Stimulated activated CD4-positive, alpha-beta T cell treated with anti-CD3 and anti-CD28 coated beads, Interleukin-1b, Interleukin-23, amount 100 ng/mL, for 24 hours (primary cell): Measurements from ENCODE around the gene PHF2.

Experiments used
- DNase-seq, 4 experiments: peaks; one replicate each; pipeline ENCODE4 v3.0.0-alpha.2; 2020; ENCODE audit warnings: low read depth in 4 of 4, low spot score in 1 of 4

Gene PHF2

DNA sequence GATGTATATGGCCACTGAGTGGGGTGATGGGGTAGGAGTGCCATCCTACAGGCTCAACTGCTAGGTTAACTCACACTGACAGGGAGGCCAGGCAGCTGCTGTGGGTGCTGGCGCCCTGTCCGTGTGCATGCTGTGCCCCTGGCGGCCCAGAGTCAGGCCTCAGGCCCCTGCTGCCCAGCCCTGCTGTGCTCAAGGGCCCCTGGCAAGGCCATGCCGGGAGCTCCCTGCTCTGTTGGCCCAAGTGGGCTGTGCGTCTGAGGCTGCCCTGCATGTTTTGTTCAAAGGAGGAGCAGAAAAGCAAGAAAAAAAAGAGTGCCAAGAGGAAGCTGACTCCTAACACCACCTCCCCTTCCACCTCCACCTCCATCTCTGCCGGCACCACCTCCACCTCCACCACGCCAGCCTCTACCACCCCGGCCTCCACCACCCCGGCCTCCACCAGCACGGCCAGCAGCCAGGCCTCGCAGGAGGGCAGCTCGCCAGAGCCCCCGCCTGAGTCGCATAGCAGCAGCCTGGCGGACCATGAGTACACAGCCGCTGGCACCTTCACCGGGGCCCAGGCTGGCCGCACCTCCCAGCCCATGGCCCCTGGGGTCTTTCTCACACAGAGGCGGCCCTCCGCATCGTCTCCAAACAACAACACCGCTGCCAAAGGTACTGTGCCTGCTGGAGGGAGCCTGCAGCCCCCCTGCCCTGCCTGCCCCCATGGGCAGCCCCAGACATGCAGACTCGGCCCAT, 100.1 kb downstream of the PHF2 start:
- no peak for DNase-seq

- DNase-seq: no peak
Measured at GRCh38 chr9:93677048-93677571, 100.7 kb downstream of the PHF2 start.

GRCh38 chr9:93677641-93678136, 101.3 kb downstream of the PHF2 start:
- DNase-seq: no peak

- DNase-seq: no peak
Measured at GRCh38 chr9:93678199-93679019, 102.0 kb downstream of the PHF2 start.

GRCh38 chr9:93679536-93680442, 103.4 kb downstream of the PHF2 start:
- DNase-seq: no peak

DNA sequence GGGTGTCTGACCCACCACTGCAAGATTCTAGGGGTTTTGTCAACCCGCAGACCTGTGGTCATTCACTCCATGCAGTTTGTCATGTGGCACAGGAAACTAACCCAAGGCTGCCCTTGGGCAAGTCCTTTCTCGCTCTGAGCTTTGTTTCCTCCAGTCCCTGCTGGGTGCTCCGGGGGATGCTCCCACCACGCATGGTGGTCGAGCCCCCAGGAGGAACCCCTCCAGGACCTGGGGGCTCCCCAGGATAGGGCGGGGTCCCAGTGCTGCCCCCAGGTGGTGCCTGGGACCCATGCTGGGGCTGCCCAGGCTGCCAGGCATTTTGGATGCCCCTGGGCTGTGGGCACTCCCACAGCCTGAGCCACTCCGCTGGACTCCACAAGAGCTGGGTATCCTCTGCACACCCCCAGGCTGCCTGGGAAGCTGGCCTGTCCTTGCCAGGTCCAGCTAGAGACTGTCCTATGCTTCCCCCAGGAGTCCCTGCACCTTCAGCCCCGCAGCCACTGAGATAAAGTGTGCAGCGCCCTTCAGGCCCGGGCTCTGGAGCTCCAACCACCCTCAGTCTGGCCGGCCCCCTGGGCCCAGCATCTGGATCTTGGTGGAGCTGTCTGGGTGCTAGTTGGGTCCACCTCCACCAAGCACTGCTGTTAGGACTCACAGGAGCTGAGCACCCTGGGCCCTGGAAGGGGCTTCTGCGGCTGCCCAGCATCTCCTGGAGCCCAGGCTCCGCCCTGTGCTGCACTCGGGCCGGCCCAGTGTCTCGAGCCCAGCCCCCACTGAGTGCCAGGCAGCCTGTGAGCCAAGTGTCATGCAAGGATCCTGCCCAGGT, 104.3 kb downstream of the PHF2 start:
- DNase-seq: no peak

GRCh38 chr9:93681269-93682154, 105.1 kb downstream of the PHF2 start:
- no peak for DNase-seq

DNA sequence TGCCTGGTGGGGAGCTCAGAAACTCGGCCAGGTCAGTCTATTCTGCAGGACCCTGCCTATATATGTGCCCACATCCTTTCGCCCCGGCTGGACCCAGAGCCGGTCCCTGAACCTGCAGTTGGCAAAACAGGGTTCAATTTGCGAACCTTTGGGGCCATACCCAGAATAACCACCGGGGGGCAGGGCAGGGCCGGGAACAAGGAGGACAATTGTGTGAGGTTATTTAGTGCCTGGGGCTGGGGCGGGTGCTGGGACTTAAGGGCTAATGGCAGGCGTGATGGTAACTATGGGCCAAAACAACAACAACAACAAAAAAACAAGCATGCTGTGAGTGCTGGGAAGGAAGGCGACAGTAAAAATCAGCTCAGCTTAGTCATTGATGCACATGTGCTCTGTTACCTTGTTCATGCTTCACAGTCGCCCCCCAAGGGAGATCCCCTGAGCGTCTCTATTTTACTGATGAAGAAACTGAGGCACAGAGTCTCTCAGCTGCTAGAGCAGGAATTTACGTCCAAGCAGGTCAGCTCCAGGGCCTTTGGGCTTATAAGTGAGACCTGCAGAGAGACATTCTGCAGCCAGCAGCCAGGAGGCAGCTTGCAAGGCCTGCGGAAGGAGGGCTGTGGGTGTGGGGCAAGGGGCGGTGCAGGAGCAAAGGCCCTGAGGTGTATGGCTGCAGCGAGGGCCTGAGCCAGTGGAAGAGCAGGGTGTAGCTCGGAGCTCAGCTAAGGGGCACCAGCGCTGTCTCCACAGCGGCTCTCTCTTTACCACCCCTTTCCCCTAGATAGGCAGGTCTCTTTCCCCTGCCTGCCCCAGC, 106.0 kb downstream of the PHF2 start:
- peak; percentile 29 to 53 (median 42) for DNase-seq

DNA sequence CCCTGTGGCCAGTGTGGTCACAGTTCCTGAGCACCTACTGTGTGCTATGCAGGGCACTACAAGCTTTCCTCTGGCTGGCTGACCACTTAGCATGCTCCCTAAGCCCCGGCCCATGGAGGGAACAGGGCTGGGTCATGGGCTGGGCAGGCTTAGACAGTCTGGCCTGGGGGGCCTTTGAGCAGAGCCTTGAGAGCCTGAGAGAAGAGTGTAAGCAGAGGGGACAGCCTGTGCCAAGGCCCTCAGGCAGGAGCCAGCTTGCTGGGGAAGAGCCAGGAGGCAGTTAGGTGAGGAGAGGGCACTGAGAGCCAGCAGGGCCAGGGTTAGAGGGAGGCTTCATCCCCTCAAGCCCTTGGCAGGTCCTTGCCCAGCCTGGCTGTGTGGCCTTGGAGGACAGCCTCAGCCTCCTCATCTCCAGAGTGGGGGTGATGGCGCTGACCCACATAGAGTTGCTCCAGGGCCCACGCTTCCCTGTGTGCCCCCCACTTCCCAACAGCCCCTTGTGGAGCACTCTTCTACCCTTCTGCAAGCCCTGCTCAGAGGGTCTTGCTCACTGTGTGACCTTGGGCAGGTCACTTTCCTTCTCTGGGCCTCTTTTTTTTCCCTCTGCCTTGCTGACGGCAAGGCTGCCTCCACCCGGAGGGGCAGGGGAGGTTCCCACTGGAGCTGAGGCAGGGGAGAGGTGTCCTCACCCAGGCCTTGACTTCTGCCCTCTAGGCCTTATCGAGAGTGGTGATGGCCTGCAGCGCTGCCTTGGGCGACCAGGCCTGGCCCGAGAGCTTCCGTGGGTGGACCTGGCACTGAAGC, 107.1 kb downstream of the PHF2 start:
- DNase-seq: no peak

- DNase-seq: no peak
Measured at GRCh38 chr9:93684161-93684765, 107.9 kb downstream of the PHF2 start.

DNA sequence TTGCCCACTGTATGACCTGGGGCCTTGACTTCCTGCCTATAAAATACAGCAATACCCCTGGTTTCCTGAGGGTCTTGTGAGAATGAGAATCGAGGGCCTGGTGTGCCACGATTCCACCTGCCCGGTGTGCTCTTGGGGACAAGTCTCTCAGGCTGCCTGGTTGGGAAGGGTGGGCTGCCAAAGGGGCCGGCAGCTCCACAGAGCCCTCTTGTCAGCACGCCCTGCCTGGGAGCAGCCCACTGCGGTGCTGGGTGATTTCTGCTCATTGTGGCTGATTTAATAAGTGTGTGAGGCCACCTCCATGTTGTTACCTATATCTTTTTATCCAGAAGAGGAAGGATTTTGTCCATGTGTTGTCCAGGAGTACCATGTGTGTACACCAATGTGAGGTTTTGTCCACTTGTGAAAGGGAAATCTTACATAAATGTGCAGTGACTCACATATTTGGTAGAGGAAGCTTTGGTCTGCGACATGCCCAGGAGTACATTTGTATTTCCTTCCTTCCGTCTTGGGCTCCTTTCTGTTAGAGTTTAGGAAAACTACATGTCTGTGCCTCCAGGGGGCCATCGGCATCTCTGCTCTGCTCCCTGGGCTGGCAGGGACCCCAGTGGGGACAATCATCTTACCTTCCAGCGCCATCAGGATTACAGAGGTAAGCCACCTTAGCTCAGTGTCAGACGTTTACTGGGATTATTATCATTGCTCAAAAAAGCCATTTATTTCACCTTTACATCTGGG, 108.6 kb downstream of the PHF2 start:
- no peak for DNase-seq

DNA sequence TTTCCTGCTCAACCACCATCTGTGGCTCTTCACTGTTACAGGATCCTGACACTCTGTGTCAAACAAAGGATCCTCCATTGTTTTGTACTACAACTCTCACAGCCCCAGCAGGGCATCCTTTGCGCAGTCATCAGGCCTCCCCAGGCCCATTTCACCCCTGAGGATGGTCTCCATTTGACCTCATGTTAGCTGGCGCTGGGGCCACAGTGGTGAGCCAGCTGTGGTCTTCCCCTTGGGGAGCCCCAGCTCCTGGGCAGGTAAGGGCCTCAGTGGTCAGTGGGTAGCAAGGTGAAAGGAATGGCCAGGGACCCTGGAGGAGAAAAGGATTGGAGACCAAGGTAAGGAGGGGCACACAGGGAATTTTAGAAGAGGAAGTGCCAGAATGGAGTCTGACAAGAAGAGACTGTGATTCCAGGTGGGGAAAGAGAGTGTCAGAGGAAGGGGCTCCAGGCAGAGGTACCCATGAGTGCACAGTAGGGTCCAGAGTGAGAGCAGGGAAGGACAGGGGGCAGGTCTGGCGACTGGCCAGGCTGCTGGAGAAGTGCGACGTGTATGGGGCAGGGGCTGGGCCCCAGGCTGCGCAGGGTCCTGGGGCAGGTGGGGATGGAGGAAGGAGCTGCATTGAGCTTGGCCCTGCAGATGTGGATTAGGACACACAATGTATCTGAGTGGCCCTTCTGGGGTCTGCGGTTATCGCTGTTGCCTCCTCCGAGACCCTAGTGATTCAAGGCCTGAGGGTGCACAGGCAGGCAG, 109.9 kb downstream of the PHF2 start:
- no peak for DNase-seq

DNA sequence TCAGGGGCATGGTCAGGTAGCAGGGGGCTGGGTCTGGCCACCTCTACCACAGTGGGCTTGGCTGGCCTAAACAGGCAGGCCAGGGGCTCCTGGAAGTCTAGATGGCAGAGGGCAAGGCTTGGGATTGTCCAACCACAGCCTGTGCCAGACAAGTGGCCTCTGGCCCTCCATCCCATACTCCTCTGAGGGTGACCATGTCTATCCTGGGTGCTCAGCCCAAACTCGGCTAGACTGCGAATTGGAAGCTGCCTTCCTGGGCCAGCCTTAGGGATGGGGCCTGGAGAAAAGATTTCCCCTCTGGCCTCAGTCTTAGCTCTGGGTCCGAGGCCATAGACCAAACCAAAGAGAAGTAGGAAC, 110.5 kb downstream of the PHF2 start:
- no peak for DNase-seq

GRCh38 chr9:93690618-93691017, 114.2 kb downstream of the PHF2 start:
- DNase-seq: no peak

DNA sequence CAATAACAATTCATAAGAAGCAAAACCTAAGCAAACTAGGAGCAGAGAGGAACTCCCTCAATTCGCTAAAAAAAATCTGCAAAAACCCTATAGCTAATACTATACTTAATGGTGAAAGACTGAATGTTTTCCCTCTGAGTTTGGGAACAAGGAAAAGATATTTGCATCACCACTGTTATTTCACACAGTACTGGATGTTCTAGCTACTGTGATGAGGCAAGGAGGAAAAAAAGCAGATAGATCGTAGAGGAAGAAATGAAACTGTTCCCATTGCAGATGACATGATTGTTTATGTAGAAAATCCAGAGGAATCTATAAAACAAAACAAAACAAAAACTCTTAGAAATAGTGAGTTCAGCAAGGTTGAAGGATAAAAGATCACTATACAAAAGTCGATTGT, 116.7 kb downstream of the PHF2 start:
- DNase-seq: no peak
